ENCODE measurements around the gene DGKI.

The DGKI gene

GRCh38 chr7:137407078-137407477 is 439.7 kb downstream of the DGKI start:
- no peak for DNase-seq (ENCODE audit: low read depth)

GRCh38 chr7:137404660-137405317 is 442.0 kb downstream of the DGKI start:
- no peak for DNase-seq (ENCODE audit: low read depth)

- DNase-seq (ENCODE audit: low read depth), result no peak
Observed at GRCh38 chr7:137403353-137403695, 443.4 kb downstream of the DGKI start.

- DNase-seq (ENCODE audit: low read depth), result no peak
Observed at GRCh38 chr7:137402536-137403352, 444.0 kb downstream of the DGKI start.

GRCh38 chr7:137399827-137400823 is 446.6 kb downstream of the DGKI start:
- peak; percentile 51 for DNase-seq (ENCODE audit: low read depth)

GRCh38 chr7:137396051-137396450 is 450.7 kb downstream of the DGKI start:
- no peak for DNase-seq (ENCODE audit: low read depth)

- DNase-seq (ENCODE audit: low read depth), result no peak
Observed at GRCh38 chr7:137395420-137395819, 451.4 kb downstream of the DGKI start.

GRCh38 chr7:137393570-137393969 is 453.2 kb downstream of the DGKI start:
- no peak for DNase-seq (ENCODE audit: low read depth)

- no peak for DNase-seq (ENCODE audit: low read depth)
Observed at GRCh38 chr7:137390076-137390475, 456.7 kb downstream of the DGKI start.

GRCh38 chr7:137388916-137389315 is 457.9 kb downstream of the DGKI start:
- no peak for DNase-seq (ENCODE audit: low read depth)

GRCh38 chr7:137386966-137387365 is 459.8 kb downstream of the DGKI start:
- no peak for DNase-seq (ENCODE audit: low read depth)

- DNase-seq (ENCODE audit: low read depth), result no peak
Observed at GRCh38 chr7:137381045-137381444, 465.7 kb downstream of the DGKI start.

- no peak for DNase-seq (ENCODE audit: low read depth)
Observed at GRCh38 chr7:137373507-137373906, 473.3 kb downstream of the DGKI start.

- DNase-seq (ENCODE audit: low read depth), result no peak
Observed at GRCh38 chr7:137371616-137372015, 475.2 kb downstream of the DGKI start.

GRCh38 chr7:137366995-137367394 is 479.8 kb downstream of the DGKI start:
- DNase-seq (ENCODE audit: low read depth), result no peak

GRCh38 chr7:137363683-137364082 is 483.1 kb downstream of the DGKI start:
- DNase-seq (ENCODE audit: low read depth), result no peak

GRCh38 chr7:137360087-137360679 is 486.6 kb downstream of the DGKI start:
- DNase-seq (ENCODE audit: low read depth), result no peak

GRCh38 chr7:137354961-137355360 is 491.8 kb downstream of the DGKI start:
- no peak for DNase-seq (ENCODE audit: low read depth)

- DNase-seq (ENCODE audit: low read depth), result no peak
Observed at GRCh38 chr7:137354396-137354795, 492.4 kb downstream of the DGKI start.

- DNase-seq (ENCODE audit: low read depth), result no peak
Observed at GRCh38 chr7:137351941-137352340, 494.8 kb downstream of the DGKI start.

GRCh38 chr7:137345799-137346449 is 500.9 kb downstream of the DGKI start:
- DNase-seq (ENCODE audit: low read depth), result no peak
